Nephron (organoid): ENCODE measurements around the gene SLC6A14.

Experiments used
- H3K27ac Mint-ChIP-seq, 3 experiments: 2 replicates each; pipeline ENCODE4 v1.8.0; 2020; ENCODE audit warnings: mixed read lengths in 3 of 3, mild to moderate bottlenecking in 2 of 3, moderate library complexity in 1 of 3
- H3K27me3 Mint-ChIP-seq: 2 replicates; pipeline ENCODE4 v1.8.0; 2021; ENCODE audit warnings: low read depth, mild to moderate bottlenecking, moderate library complexity, mixed read lengths
- H3K36me3 Mint-ChIP-seq: 2 replicates; pipeline ENCODE4 v1.8.0; 2020; ENCODE audit warnings: low read depth, mixed read lengths
- H3K4me1 Mint-ChIP-seq: 2 replicates; pipeline ENCODE4 v1.8.0; 2020; ENCODE audit warnings: mixed read lengths
- H3K4me3 Mint-ChIP-seq, 3 experiments: 2 replicates each; pipeline ENCODE4 v1.8.0; 2020; ENCODE audit warnings: mild to moderate bottlenecking in 3 of 3, mixed read lengths in 3 of 3, moderate library complexity in 2 of 3
- H3K9me3 Mint-ChIP-seq: 2 replicates; pipeline ENCODE4 v1.8.0; 2020; ENCODE audit warnings: mixed read lengths
- TF ChIP-seq, protein P1 (sequence below), 3 experiments: fragments of 200-600 bp; sonication (generic); IDR thresholded peaks; one replicate each; pipeline ENCODE4 v1.5.0; 2021; ENCODE audit warnings: antibody characterized with exemption in 3 of 3; ENCODE audit not compliant: unreplicated experiment in 3 of 3

The SLC6A14 gene, protein sequence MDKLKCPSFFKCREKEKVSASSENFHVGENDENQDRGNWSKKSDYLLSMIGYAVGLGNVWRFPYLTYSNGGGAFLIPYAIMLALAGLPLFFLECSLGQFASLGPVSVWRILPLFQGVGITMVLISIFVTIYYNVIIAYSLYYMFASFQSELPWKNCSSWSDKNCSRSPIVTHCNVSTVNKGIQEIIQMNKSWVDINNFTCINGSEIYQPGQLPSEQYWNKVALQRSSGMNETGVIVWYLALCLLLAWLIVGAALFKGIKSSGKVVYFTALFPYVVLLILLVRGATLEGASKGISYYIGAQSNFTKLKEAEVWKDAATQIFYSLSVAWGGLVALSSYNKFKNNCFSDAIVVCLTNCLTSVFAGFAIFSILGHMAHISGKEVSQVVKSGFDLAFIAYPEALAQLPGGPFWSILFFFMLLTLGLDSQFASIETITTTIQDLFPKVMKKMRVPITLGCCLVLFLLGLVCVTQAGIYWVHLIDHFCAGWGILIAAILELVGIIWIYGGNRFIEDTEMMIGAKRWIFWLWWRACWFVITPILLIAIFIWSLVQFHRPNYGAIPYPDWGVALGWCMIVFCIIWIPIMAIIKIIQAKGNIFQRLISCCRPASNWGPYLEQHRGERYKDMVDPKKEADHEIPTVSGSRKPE

GRCh38 chrX:116436358-116436816 lies at the start of gene SLC6A14:
Gene SLC6A14 (plus strand): TSS chrX:116436606. CDS start chrX:116436710, 104 bp downstream.
- Mint-ChIP-seq H3K27me3 (no peaks in the 10 kb centered on the region), H3K9me3 (no peaks in the 10 kb centered on the region), H3K4me3 (no peak within 1 kb of the TSS), H3K27ac (no peak within 1 kb of the TSS), H3K36me3 (no peaks in the 10 kb centered on the region), H3K4me1 (no peaks in the 10 kb centered on the region)
- TF ChIP-seq, protein P1, sequence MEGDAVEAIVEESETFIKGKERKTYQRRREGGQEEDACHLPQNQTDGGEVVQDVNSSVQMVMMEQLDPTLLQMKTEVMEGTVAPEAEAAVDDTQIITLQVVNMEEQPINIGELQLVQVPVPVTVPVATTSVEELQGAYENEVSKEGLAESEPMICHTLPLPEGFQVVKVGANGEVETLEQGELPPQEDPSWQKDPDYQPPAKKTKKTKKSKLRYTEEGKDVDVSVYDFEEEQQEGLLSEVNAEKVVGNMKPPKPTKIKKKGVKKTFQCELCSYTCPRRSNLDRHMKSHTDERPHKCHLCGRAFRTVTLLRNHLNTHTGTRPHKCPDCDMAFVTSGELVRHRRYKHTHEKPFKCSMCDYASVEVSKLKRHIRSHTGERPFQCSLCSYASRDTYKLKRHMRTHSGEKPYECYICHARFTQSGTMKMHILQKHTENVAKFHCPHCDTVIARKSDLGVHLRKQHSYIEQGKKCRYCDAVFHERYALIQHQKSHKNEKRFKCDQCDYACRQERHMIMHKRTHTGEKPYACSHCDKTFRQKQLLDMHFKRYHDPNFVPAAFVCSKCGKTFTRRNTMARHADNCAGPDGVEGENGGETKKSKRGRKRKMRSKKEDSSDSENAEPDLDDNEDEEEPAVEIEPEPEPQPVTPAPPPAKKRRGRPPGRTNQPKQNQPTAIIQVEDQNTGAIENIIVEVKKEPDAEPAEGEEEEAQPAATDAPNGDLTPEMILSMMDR (IDR thresholded peaks at IDR 0.05; ENCODE audit: unreplicated experiment in 3 of 3): no peak

DNA sequence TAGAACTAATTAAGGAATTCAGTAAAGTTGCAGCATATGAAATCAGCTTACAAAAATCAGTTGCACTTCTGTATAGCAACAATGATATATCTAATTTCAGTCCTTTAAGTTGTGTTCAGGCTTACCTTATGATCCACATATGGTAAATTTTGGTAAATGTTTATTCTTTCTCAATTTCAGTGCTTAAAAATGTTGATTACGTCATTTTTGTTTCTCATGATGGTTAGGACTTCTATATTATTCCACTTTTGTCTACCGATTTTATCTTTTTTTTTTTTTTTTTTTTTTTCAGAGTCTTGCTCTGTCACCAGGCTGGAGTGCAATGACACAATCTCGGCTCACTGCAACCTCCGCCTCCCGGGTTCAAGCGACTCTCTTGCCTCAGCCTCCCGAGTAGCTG lies 40.7 kb upstream of the SLC6A14 start:
- TF ChIP-seq, protein P1 (IDR thresholded peaks at IDR 0.05; ENCODE audit: unreplicated experiment in 3 of 3): no peak
- no peak overlapping the region for H3K4me3 Mint-ChIP-seq
- no peaks in the 10 kb centered on the region for H3K4me1 Mint-ChIP-seq
- H3K27me3 Mint-ChIP-seq: no peaks in the 10 kb centered on the region
- H3K9me3 Mint-ChIP-seq: peaks cover 2% of the 10 kb centered on the region
- H3K36me3 Mint-ChIP-seq: no peaks in the 10 kb centered on the region
- H3K27ac Mint-ChIP-seq: no peak overlapping the region

DNA sequence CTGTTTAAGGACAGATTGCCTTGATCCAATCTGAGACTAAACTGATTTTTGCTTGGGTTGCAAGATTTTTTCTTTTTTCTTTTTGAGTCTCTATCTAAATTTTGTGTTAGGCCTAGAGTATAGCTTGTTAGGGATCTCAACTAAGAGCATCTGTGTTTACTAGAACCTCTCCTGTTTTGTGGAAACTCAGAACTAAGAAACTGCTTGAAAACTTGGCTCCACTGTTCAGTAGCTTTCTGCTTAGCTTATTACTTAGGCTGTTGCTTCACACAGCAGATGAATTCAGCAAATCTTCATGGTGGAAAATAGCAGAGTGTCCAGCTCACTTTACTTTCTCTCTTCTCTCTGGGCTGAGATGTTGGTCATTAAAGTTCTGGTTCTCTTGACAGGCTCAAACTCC lies 36.7 kb upstream of the SLC6A14 start:
- peaks cover 6% of the 10 kb centered on the region for H3K9me3 Mint-ChIP-seq
- no peak overlapping the region for H3K4me3 Mint-ChIP-seq
- TF ChIP-seq, protein P1 (IDR thresholded peaks at IDR 0.05; ENCODE audit: unreplicated experiment in 3 of 3): no peak
- H3K27me3 Mint-ChIP-seq: no peaks in the 10 kb centered on the region
- no peaks in the 10 kb centered on the region for H3K36me3 Mint-ChIP-seq
- H3K4me1 Mint-ChIP-seq: no peaks in the 10 kb centered on the region
- H3K27ac Mint-ChIP-seq: no peak overlapping the region

- no peak overlapping the region for H3K27ac Mint-ChIP-seq
- H3K9me3 Mint-ChIP-seq: peaks cover 9% of the 10 kb centered on the region
- no peaks in the 10 kb centered on the region for H3K27me3 Mint-ChIP-seq
- H3K4me1 Mint-ChIP-seq: no peaks in the 10 kb centered on the region
- no peaks in the 10 kb centered on the region for H3K36me3 Mint-ChIP-seq
- TF ChIP-seq, protein P1 (IDR thresholded peaks at IDR 0.05; ENCODE audit: unreplicated experiment in 3 of 3): no peak
- no peak overlapping the region for H3K4me3 Mint-ChIP-seq
Measured at GRCh38 chrX:116409219-116409618, 27.2 kb upstream of the SLC6A14 start.

- TF ChIP-seq, protein P1 (IDR thresholded peaks at IDR 0.05; ENCODE audit: unreplicated experiment in 3 of 3): no peak
- no peaks in the 10 kb centered on the region for H3K4me1 Mint-ChIP-seq
- H3K4me3 Mint-ChIP-seq: no peak overlapping the region
- peaks cover 9% of the 10 kb centered on the region for H3K9me3 Mint-ChIP-seq
- no peaks in the 10 kb centered on the region for H3K27me3 Mint-ChIP-seq
- no peaks in the 10 kb centered on the region for H3K36me3 Mint-ChIP-seq
- H3K27ac Mint-ChIP-seq: no peak overlapping the region
Measured at GRCh38 chrX:116413273-116413672, 23.1 kb upstream of the SLC6A14 start.
